HUES6 (cell line): ENCODE results near the gene TMEM256.

Source experiments
- H3K27ac ChIP-seq: 2 replicates; pipeline ENCODE4 v1.7.0; 2013; ENCODE audit warnings: low read depth, mild to moderate bottlenecking, low read length, inconsistent platforms
- H3K27me3 ChIP-seq: 2 replicates; pipeline ENCODE4 v1.6.1; 2013; ENCODE audit warnings: low read length; ENCODE audit not compliant: control insufficient read depth, insufficient read depth
- H3K36me3 ChIP-seq: 2 replicates; pipeline ENCODE4 v1.6.1; 2013; ENCODE audit warnings: low read length; ENCODE audit not compliant: control insufficient read depth, insufficient read depth
- H3K4me1 ChIP-seq: 2 replicates; pipeline ENCODE4 v1.6.1; 2013; ENCODE audit warnings: low read length; ENCODE audit not compliant: control insufficient read depth, insufficient read depth
- H3K4me3 ChIP-seq: 2 replicates; pipeline ENCODE4 v1.5.1; 2013; ENCODE audit warnings: low read depth, low read length
- H3K9ac ChIP-seq: one replicate; pipeline ENCODE4 v1.6.1; 2013; ENCODE audit warnings: mild to moderate bottlenecking, low read length
- H3K9me3 ChIP-seq: 2 replicates; pipeline ENCODE4 v1.6.1; 2013; ENCODE audit warnings: low read depth, low read length; ENCODE audit not compliant: control insufficient read depth, insufficient read depth

Gene TMEM256

DNA sequence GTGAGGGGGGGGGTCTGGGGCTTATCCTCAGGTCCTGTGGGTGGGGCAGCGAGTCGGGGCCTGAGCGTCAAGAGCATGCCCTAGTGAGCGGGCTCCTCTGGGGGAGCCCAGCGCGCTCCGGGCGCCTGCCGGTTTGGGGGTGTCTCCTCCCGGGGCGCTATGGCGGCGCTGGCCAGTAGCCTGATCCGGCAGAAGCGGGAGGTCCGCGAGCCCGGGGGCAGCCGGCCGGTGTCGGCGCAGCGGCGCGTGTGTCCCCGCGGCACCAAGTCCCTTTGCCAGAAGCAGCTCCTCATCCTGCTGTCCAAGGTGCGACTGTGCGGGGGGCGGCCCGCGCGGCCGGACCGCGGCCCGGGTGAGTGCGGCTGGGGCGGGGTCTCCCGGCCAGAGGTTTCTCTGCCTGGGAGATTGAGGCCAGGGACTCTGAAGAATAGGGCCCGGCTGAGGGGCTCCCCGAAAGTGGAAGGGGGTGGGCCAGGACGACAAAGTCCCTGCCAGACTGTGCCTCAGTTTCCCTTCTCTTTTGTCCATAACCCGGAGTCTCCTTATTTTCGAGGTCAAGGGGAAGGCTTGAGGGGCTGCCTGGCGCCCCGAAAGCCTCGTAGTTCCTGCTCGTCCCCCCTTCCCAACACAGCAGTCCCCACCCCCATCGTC lies 35.7 kb upstream of the TMEM256 start, which contains the start of gene FGF11:
Gene FGF11 (plus strand): TSS at position 51 of the 651 bp plus-strand sequence. CDS start 109 bp downstream, at position 160.
- Histone ChIP-seq H3K27ac (peak within 1 kb of the TSS; percentile 90), H3K9ac (peak within 1 kb of the TSS; percentile 93), H3K4me3 (peak within 1 kb of the TSS; percentile 95), H3K36me3 (no peaks in the 10 kb centered on the region), H3K9me3 (no peaks in the 10 kb centered on the region), H3K4me1 (peaks cover 30% of the 10 kb centered on the region), H3K27me3 (peaks cover 45% of the 10 kb centered on the region)

- Histone ChIP-seq H3K27me3 (peaks cover 45% of the 10 kb centered on the region), H3K9ac (no peak overlapping the region), H3K4me3 (peak overlapping the region; percentile 80), H3K27ac (no peak overlapping the region), H3K4me1 (peaks cover 25% of the 10 kb centered on the region), H3K36me3 (no peaks in the 10 kb centered on the region), H3K9me3 (no peaks in the 10 kb centered on the region)
Observed at GRCh38 chr17:7438656-7439460, 35.0 kb upstream of the TMEM256 start.

DNA sequence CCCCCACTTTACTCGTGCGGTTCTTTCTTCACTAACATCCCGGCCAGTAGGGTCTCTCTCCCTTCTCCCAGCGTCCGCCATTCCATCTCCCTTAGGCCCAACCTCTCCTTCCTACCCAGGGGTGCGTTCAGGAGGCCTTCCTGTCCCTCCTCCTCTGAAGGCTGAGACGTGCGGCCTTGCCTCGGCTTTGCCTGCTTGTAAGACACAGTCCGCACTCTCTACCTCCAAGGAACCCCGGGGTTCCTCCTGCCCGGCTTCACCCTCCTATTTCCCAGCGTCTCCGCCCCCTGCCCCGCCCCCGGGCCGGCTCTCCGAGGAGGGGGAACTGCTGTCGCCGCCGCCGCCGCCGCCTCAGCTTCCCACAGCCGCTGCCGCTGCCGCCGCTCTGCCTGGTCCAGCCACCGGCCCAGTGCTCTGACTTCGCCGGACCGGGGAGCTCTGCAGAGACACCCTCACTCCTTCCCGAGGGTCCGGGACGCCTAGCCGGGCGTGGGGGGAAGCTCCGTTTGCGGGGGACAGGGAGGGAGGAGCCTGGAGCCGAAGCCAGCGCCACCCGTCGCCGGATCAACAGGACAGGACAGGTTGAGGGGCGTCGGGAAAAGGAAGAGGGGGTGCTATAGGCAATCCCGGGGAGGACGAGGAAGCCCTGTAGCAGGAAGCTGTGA lies 34.2 kb upstream of the TMEM256 start:
- Histone ChIP-seq H3K27me3 (peaks cover 39% of the 10 kb centered on the region), H3K27ac (no peak overlapping the region), H3K36me3 (no peaks in the 10 kb centered on the region), H3K4me1 (peaks cover 25% of the 10 kb centered on the region), H3K4me3 (peak overlapping the region; percentile 80), H3K9me3 (no peaks in the 10 kb centered on the region), H3K9ac (peak overlapping the region; percentile 37)

DNA sequence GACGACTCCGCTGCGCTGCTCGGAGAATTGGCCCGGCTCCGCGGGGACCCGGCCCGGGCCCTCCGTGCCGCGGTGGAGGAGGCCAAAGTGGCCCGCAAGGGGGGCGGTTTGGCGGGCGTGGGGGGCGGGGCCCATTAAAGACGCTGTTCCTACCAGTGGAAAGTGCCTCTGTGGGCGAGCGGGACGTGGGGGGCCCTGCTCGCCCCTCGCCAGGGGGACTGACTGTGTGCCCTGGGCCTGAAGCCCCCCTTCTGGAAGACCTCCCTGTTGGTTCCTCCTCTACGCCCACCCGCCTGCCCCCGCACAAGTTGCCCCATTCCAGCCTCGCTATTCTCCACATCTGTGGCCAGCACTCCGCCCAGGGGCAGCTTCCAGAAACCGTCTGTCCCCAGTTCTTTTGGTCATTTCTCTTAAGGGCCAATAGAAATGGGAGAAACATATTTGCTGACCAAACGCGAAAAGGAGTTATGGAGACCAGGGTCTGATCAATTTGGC lies 33.5 kb upstream of the TMEM256 start:
- peak overlapping the region; percentile 3 for H3K9ac ChIP-seq
- H3K27me3 ChIP-seq: peaks cover 37% of the 10 kb centered on the region
- H3K4me1 ChIP-seq: peaks cover 25% of the 10 kb centered on the region
- H3K36me3 ChIP-seq: no peaks in the 10 kb centered on the region
- H3K27ac ChIP-seq: no peak overlapping the region
- no peaks in the 10 kb centered on the region for H3K9me3 ChIP-seq
- peak overlapping the region; percentile 80 for H3K4me3 ChIP-seq

- H3K4me1 ChIP-seq: peaks cover 25% of the 10 kb centered on the region
- H3K36me3 ChIP-seq: no peaks in the 10 kb centered on the region
- H3K9me3 ChIP-seq: no peaks in the 10 kb centered on the region
- H3K27ac ChIP-seq: no peak overlapping the region; the same call in 1 of the 2 replicates
- peak overlapping the region; percentile 68 for H3K9ac ChIP-seq
- peak overlapping the region; percentile 80 for H3K4me3 ChIP-seq
- peaks cover 34% of the 10 kb centered on the region for H3K27me3 ChIP-seq
Observed at GRCh38 chr17:7436556-7437368, 32.9 kb upstream of the TMEM256 start.

GRCh38 chr17:7435676-7436555 lies 32.0 kb upstream of the TMEM256 start:
- Histone ChIP-seq H3K4me1 (peaks cover 17% of the 10 kb centered on the region), H3K36me3 (no peaks in the 10 kb centered on the region), H3K27ac (peak overlapping the region; percentile 24; the same call in 1 of the 2 replicates), H3K9ac (peak overlapping the region; percentile 68), H3K9me3 (no peaks in the 10 kb centered on the region), H3K4me3 (peak overlapping the region; percentile 80), H3K27me3 (peaks cover 28% of the 10 kb centered on the region)

GRCh38 chr17:7432296-7432695 lies 28.4 kb upstream of the TMEM256 start:
- H3K9me3 ChIP-seq: no peaks in the 10 kb centered on the region
- no peaks in the 10 kb centered on the region for H3K4me1 ChIP-seq
- no peak overlapping the region for H3K27ac ChIP-seq
- H3K9ac ChIP-seq: no peak overlapping the region
- no peaks in the 10 kb centered on the region for H3K36me3 ChIP-seq
- no peak overlapping the region for H3K4me3 ChIP-seq
- peaks cover 5% of the 10 kb centered on the region; the same call in 1 of the 2 replicates for H3K27me3 ChIP-seq

GRCh38 chr17:7431231-7431630 lies 27.3 kb upstream of the TMEM256 start:
- Histone ChIP-seq H3K9me3 (no peaks in the 10 kb centered on the region), H3K27ac (no peak overlapping the region), H3K27me3 (peaks cover 2% of the 10 kb centered on the region; the same call in 1 of the 2 replicates), H3K4me3 (no peak overlapping the region), H3K9ac (no peak overlapping the region), H3K4me1 (no peaks in the 10 kb centered on the region), H3K36me3 (no peaks in the 10 kb centered on the region)

DNA sequence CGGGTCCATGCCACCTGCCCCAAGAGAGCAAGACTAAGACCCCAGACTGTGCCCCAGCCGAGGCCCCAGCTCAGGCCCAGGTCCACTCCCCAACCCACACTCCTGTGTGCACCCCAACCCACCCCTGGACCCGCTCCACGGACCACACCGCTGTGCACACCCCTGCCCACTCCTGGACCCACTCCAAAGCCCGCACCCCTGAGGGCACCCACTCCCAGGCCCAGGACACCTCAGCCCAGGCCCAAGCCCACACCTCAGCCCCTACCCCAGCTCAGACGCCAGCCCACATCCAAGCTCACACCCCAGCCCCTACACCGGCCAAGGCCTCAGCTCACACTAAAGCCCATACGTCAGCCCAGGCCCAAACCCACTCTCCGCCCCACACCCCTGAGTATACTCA lies 25.8 kb upstream of the TMEM256 start:
- no peak overlapping the region for H3K27ac ChIP-seq
- H3K9ac ChIP-seq: no peak overlapping the region

More for the DNA sequence above, 25.8 kb upstream of the TMEM256 start:
- no peaks in the 10 kb centered on the region for H3K36me3 ChIP-seq
- no peak overlapping the region for H3K4me3 ChIP-seq
- no peaks in the 10 kb centered on the region for H3K4me1 ChIP-seq
- no peaks in the 10 kb centered on the region for H3K9me3 ChIP-seq
- H3K27me3 ChIP-seq: peaks cover 2% of the 10 kb centered on the region; the same call in 1 of the 2 replicates
